HEK293 (cell line): Measurements from ENCODE around the gene FCN3.
A peak's percentile ranks its signal among the peaks of the same experiment; 100 is the strongest.

ENCODE experiments used
- CTCF ChIP-seq: fragments of 450-650 bp; formaldehyde crosslinking; IDR thresholded peaks from 2 replicates; pipeline ENCODE4 v1.5.1; 2016; ENCODE audit warnings: missing biosample characterization, missing genetic modification characterization
- SALL2 ChIP-seq: fragments of 450-650 bp; formaldehyde crosslinking; IDR thresholded peaks from 2 replicates; pipeline ENCODE4 v1.5.0; 2017; ENCODE audit warnings: missing biosample characterization, mild to moderate bottlenecking, missing genetic modification characterization, borderline replicate concordance
- ZNF830 ChIP-seq: fragments of 450-650 bp; IDR thresholded peaks from 2 replicates; pipeline ENCODE4 v1.5.0; 2018; ENCODE audit warnings: missing biosample characterization, missing genetic modification characterization, low read depth, mild to moderate bottlenecking, moderate library complexity

GRCh38 chr1:27321813-27322568 lies 52.6 kb downstream of the FCN3 start, which contains the start of gene TMEM222:
- TF ChIP-seq CTCF (tag by site-specific recombination) (peak; percentile 61), ZNF830 (no peak), SALL2 (tag by site-specific recombination) (peak; percentile 88; the same call in 1 of the 2 replicates)
